Cardiac atrium fibroblast (primary cell): ENCODE measurements around the gene TLL1. TPM values are rescaled to one million over a fixed set of nuclear protein-coding genes. Genes with fewer than 3 reads are reported as not detected.

ENCODE experiments used
- total RNA-seq: library from RNA; depleted of rRNA; stranded (reverse); fragments of >200 nt; gene quantifications from 2 replicates; pipeline ENCODE4 v1.2.3, GENCODE V29; 2015

The TLL1 gene
- under 0.01 and 0.16 TPM in 2 replicates for total RNA-seq

GRCh38 chr4:165872461-165873297 lies at the start of gene TLL1:
TLL1 (plus strand) TSS chr4:165873237; CDS start chr4:165873905, 668 bp downstream.

